ENCODE measurements around the gene DGKZ. TPM values are rescaled to one million over a fixed set of nuclear protein-coding genes. Genes with fewer than 3 reads are reported as not detected.
A peak's percentile ranks its signal among the peaks of the same experiment; 100 is the strongest.

The DGKZ gene
- total RNA-seq, 4 donors from 2014 or later, result 104 to 270 (median 200) TPM

- Histone ChIP-seq H3K4me3 (no peak overlapping the region), H3K27ac (no peak overlapping the region), H3K9me3 (no peaks in the 10 kb centered on the region), H3K36me3 (peaks cover 0 to 30% (median 0%) of the 10 kb centered on the region in 3 donors), H3K27me3 (no peaks in the 10 kb centered on the region), H3K4me1 (peaks cover 0 to 37% (median 18%) of the 10 kb centered on the region in 4 donors)
- no peak for TF ChIP-seq CTCF (IDR thresholded peaks at IDR 0.05)
- no peak for TF ChIP-seq POLR2A (IDR thresholded peaks at IDR 0.05)
- no peak for DNase-seq
Measured at GRCh38 chr11:46366260-46366659, 19.0 kb downstream of the DGKZ start.

GRCh38 chr11:46366661-46367161, 19.4 kb downstream of the DGKZ start:
- DNase-seq, result no peak
- Histone ChIP-seq H3K4me1 (peaks cover 0 to 33% (median 15%) of the 10 kb centered on the region in 4 donors), H3K27me3 (no peaks in the 10 kb centered on the region), H3K9me3 (no peaks in the 10 kb centered on the region), H3K36me3 (peaks cover 0 to 34% (median 0%) of the 10 kb centered on the region in 3 donors), H3K4me3 (no peak overlapping the region), H3K27ac (no peak overlapping the region)
- TF ChIP-seq POLR2A (IDR thresholded peaks at IDR 0.05) (no peak), CTCF (IDR thresholded peaks at IDR 0.05) (no peak)

GRCh38 chr11:46367244-46367915, 20.1 kb downstream of the DGKZ start:
- Histone ChIP-seq H3K27ac (peak overlapping the region in 1 of 4 donors; percentile 57), H3K9me3 (no peaks in the 10 kb centered on the region), H3K4me1 (peaks cover 0 to 26% (median 8%) of the 10 kb centered on the region in 4 donors), H3K27me3 (no peaks in the 10 kb centered on the region), H3K4me3 (no peak overlapping the region), H3K36me3 (peaks cover 0 to 40% (median 0%) of the 10 kb centered on the region in 3 donors)
- peak; percentile 74 to 88 (median 84) for TF ChIP-seq CTCF (IDR thresholded peaks at IDR 0.05)
- TF ChIP-seq POLR2A (IDR thresholded peaks at IDR 0.05), result no peak
- DNase-seq, result peak; percentile 67 to 85 (median 80)

GRCh38 chr11:46367916-46368267, 20.6 kb downstream of the DGKZ start:
- no peaks in the 10 kb centered on the region for H3K27me3 ChIP-seq
- H3K27ac ChIP-seq, result peak overlapping the region in 1 of 4 donors; percentile 57
- peaks cover 0 to 21% (median 7%) of the 10 kb centered on the region in 4 donors for H3K4me1 ChIP-seq
- H3K36me3 ChIP-seq, result peaks cover 0 to 46% (median 0%) of the 10 kb centered on the region in 3 donors
- TF ChIP-seq CTCF (IDR thresholded peaks at IDR 0.05) (no peak), POLR2A (IDR thresholded peaks at IDR 0.05) (no peak)
- no peaks in the 10 kb centered on the region for H3K9me3 ChIP-seq
- H3K4me3 ChIP-seq, result no peak overlapping the region
- no peak for DNase-seq

- Histone ChIP-seq H3K27ac (no peak overlapping the region), H3K4me3 (no peak overlapping the region), H3K4me1 (peaks cover 0 to 11% (median 5%) of the 10 kb centered on the region in 4 donors), H3K9me3 (no peaks in the 10 kb centered on the region), H3K36me3 (peaks cover 0 to 61% (median 0%) of the 10 kb centered on the region in 3 donors), H3K27me3 (no peaks in the 10 kb centered on the region)
- TF ChIP-seq POLR2A (IDR thresholded peaks at IDR 0.05), result no peak
- peak; percentile 44 to 84 (median 74) for TF ChIP-seq CTCF (IDR thresholded peaks at IDR 0.05)
- peak in 1 of 3 donors; percentile 71 for DNase-seq
Measured at GRCh38 chr11:46369458-46370152, 22.3 kb downstream of the DGKZ start.

All from Peyer's patch (tissue), 4 donors.